Measurements from ENCODE around the gene KCNK3. TPM values are rescaled to one million over a fixed set of nuclear protein-coding genes. Genes with fewer than 3 reads are reported as not detected.
"Not testable (repeated sequence)": the region's sequence is repeated elsewhere in the genome, so short reads cannot be mapped to it uniquely, and the experiment has no call there.

The KCNK3 gene
- total and polyA plus RNA-seq, 9 donors: 0.88 to 4.0 (median 1.4) TPM

DNA sequence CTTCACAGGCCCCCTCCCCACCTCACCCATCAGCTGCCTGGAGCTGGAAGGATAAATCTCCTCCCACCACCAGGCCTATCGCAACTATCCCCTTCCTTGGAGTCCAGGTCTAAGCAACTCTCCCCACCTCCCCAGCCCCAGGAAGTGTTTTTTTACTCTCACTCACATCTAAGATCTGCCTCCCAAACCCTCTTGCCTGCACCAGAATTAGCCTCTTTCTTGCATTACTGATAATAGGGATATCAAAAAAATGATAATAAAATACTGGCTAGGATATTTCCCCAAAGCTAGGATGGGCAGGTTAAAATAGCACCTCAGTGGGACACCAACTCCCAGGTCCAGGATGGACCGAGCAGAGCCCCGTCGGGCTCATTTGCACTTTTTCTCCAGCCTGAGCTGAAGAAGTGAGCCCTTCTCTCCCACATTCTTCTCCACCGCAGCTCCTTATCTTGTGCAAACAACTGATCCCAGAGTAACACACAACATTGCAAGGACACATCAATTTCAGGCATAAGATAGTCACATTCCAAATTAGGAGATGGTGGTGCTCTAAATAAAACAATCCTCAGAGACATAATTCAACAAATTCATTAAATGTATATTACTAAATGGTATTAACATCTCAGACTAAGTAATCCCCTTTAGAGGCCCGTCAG lies 33.7 kb upstream of the KCNK3 start:
- Histone ChIP-seq H3K27me3 (ENCODE audit: control insufficient read depth, insufficient read depth, low read length) (no peaks in the 10 kb centered on the region), H3K27ac (ENCODE audit: low read length) (no peak overlapping the region), H3K36me3 (ENCODE audit: control insufficient read depth, insufficient read depth, low read length) (no peaks in the 10 kb centered on the region), H3K4me3 (ENCODE audit: low read length) (no peak overlapping the region), H3K4me1 (ENCODE audit: control insufficient read depth, insufficient read depth, low read length) (no peaks in the 10 kb centered on the region), H3K9me3 (replicated peaks; ENCODE audit: control insufficient read depth, low read depth, low read length) (no peaks in the 10 kb centered on the region)
- DNase-seq: no peak
- no CpG with 5 or more reads among the region's 6 CpGs for WGBS (ENCODE audit: insufficient coverage)

DNA sequence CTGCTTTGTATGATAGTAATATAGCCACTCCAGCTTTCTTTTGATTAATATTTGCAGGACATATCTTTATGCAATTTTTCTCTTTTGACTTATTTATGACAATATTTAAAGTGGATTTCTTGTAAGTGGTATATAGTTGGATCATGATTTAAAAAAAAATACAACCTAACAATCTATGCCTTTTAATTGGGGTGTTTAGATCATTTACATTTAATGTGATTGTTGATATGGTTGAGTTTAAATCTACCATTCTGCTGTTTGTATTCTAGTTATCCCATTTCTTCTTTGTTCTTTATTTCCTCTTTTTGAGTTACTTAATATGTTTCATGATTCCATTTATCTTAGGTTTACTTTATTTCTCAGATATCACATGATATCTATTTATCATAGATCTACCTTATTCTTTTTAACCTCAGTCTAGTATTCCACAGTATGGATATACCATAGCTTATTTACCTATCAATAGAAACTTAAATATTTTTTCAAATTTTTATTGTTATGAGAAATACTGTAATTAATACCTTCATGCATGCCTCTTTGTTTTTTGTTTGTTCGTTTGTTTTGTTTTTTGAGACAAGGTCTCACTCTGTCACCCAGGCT lies 32.1 kb upstream of the KCNK3 start:
- Histone ChIP-seq H3K36me3 (ENCODE audit: control insufficient read depth, insufficient read depth, low read length) (no peaks in the 10 kb centered on the region), H3K27me3 (ENCODE audit: control insufficient read depth, insufficient read depth, low read length) (no peaks in the 10 kb centered on the region), H3K4me1 (ENCODE audit: control insufficient read depth, insufficient read depth, low read length) (no peaks in the 10 kb centered on the region), H3K9me3 (replicated peaks; ENCODE audit: control insufficient read depth, low read depth, low read length) (no peaks in the 10 kb centered on the region), H3K4me3 (ENCODE audit: low read length) (no peak overlapping the region), H3K27ac (ENCODE audit: low read length) (no peak overlapping the region)
- WGBS (ENCODE audit: insufficient coverage): no CpG with 5 or more reads among the region's 1 CpG
- DNase-seq: no peak

DNA sequence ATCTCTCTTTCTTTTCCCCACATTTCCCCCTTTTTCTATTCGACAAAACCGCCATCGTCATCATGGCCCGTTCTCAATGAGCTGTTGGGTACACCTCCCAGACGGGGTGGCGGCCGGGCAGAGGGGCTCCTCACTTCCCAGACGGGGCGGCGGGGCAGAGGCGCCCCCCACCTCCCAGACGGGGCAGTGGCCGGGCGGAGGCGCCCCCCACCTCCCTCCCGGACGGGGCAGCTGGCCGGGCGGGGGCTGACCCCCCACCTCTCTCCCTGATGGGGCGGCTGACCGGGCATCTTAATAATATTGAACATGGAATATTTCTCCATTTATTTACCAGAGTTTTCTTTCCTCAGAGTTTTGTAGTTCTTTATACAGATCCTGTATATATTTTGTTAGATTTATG lies 27.2 kb upstream of the KCNK3 start:
- H3K4me3 ChIP-seq (ENCODE audit: low read length); H3K27ac ChIP-seq (ENCODE audit: low read length); H3K27me3 ChIP-seq (ENCODE audit: control insufficient read depth, insufficient read depth, low read length); H3K4me1 ChIP-seq (ENCODE audit: control insufficient read depth, insufficient read depth, low read length); H3K9me3 ChIP-seq (replicated peaks; ENCODE audit: control insufficient read depth, low read depth, low read length); DNase-seq; H3K36me3 ChIP-seq (ENCODE audit: control insufficient read depth, insufficient read depth, low read length): not testable (repeated sequence)
- 100% methylated on average over 1 of the region's 21 CpGs for WGBS (ENCODE audit: insufficient coverage)

DNA sequence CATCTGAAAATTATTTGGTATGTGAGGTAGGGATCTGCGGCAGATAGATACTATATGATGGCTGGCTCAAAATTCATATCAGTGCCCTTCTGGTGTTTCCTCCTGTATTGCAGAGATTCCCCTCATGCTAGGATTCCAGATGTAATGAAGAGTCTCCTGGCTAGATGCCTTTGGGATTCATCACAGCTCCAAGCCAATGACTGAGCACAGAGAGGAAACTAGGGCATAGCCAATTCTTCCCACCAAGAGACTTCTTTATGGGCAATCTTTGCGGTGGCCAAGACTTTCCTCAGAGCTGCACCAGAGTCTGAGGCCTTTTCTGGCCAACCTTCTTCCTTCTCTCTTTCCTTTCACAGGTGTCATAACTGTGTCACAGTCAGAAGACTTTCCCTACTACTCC lies 25.9 kb upstream of the KCNK3 start:
- H3K9me3 ChIP-seq (replicated peaks; ENCODE audit: control insufficient read depth, low read depth, low read length): no peaks in the 10 kb centered on the region
- H3K36me3 ChIP-seq (ENCODE audit: control insufficient read depth, insufficient read depth, low read length): no peaks in the 10 kb centered on the region
- WGBS (ENCODE audit: insufficient coverage): 100% methylated on average over 1 of the region's 2 CpGs
- H3K4me3 ChIP-seq (ENCODE audit: low read length): no peak overlapping the region
- peaks cover 17% of the 10 kb centered on the region for H3K27me3 ChIP-seq (ENCODE audit: control insufficient read depth, insufficient read depth, low read length)
- H3K4me1 ChIP-seq (ENCODE audit: control insufficient read depth, insufficient read depth, low read length): no peaks in the 10 kb centered on the region
- DNase-seq: no peak
- no peak overlapping the region for H3K27ac ChIP-seq (ENCODE audit: low read length)

DNA sequence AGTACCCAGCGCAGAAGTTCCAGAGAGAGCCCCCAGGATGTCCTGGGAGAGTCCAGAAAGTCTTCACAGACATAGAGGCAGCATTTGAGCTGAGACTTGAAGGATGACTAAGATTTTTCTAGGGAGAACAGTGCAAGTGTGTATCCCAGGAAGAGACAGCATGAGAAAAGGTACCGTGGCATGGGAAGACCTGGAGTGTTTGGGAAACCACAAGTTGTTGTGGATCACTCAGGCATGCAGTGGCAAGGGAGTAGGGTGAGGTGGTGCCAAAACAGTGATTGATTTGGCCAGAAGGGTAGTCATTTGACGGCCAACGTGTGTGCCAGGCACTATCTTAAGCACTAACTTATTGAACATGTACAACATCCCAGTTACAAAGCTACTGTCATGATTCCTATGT lies 24.5 kb upstream of the KCNK3 start:
- Histone ChIP-seq H3K9me3 (replicated peaks; ENCODE audit: control insufficient read depth, low read depth, low read length) (no peaks in the 10 kb centered on the region), H3K27ac (ENCODE audit: low read length) (no peak overlapping the region), H3K36me3 (ENCODE audit: control insufficient read depth, insufficient read depth, low read length) (no peaks in the 10 kb centered on the region), H3K4me3 (ENCODE audit: low read length) (no peak overlapping the region), H3K4me1 (ENCODE audit: control insufficient read depth, insufficient read depth, low read length) (no peaks in the 10 kb centered on the region), H3K27me3 (ENCODE audit: control insufficient read depth, insufficient read depth, low read length) (peaks cover 26% of the 10 kb centered on the region)
- WGBS (ENCODE audit: insufficient coverage): 86% methylated on average over 2 of the region's 4 CpGs
- DNase-seq: no peak

DNA sequence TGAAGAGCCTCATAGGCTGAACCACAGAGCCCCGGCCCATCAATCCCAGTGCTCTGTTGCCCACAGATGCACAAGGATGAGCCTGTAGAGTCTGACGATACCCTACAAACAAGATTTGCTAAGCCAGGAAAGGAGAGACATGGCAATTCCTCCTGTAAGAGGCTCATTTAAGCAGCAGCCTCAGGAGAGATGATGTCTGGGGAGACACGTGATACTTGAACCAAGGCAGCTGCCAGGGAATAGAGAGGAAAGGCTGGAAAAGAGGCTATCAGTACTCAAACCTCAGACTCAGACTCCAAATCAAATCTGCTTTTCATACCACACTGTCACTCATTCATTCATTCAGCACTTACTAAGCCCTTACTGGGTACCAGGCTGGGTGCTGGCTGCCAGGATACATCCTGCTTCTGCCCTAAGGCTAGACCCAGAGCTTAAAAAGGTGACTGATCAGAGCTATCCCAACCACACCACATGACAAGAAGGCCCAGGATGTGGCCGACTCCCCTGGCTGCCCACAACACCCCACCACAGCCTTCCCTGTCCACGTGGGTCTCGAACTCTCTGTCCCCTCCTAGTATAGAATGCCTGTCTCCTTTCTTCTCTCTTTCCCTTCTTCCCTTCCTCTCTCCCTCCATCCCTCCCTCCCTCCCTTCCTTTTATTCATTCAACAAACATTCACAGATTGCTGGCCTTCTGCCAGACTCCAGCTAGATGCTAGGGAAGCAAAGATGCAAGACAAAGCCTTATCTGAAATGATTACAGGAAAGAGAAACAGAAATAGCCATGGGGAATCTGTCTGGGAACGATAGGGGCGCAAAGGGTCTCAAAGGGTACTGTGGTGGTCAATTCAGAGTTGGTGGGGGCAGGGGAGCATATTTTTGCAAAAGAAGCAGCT lies 23.4 kb upstream of the KCNK3 start:
- Histone ChIP-seq H3K36me3 (ENCODE audit: control insufficient read depth, insufficient read depth, low read length) (no peaks in the 10 kb centered on the region), H3K9me3 (replicated peaks; ENCODE audit: control insufficient read depth, low read depth, low read length) (no peaks in the 10 kb centered on the region), H3K4me3 (ENCODE audit: low read length) (no peak overlapping the region), H3K27ac (ENCODE audit: low read length) (no peak overlapping the region), H3K4me1 (ENCODE audit: control insufficient read depth, insufficient read depth, low read length) (no peaks in the 10 kb centered on the region), H3K27me3 (ENCODE audit: control insufficient read depth, insufficient read depth, low read length) (peaks cover 31% of the 10 kb centered on the region)
- DNase-seq: no peak
- 53% methylated on average over 7 of the region's 8 CpGs for WGBS (ENCODE audit: insufficient coverage)

DNA sequence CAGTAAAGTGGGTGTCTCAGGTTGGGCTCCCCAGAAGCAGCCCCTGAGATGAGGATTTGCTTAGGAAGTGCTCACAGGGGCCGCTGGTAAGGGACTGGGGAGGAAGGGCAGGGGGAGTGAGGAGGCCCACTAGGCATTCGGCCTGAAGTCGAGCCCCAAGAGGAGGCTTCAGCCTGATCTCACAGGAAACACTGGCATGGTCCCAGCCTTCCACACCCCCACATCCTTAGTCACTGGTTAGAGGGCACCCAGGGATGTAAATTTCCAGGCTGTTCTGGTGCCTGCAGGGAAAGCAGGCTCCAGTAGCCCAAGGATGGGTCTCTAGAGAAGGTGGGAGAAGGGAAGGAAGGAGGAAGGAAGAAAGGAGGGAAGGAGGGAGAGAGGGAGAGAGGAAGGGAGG lies 22.4 kb upstream of the KCNK3 start:
- DNase-seq: no peak
- Histone ChIP-seq H3K4me3 (ENCODE audit: low read length) (no peak overlapping the region), H3K9me3 (replicated peaks; ENCODE audit: control insufficient read depth, low read depth, low read length) (no peaks in the 10 kb centered on the region), H3K27ac (ENCODE audit: low read length) (no peak overlapping the region), H3K27me3 (ENCODE audit: control insufficient read depth, insufficient read depth, low read length) (peaks cover 31% of the 10 kb centered on the region), H3K4me1 (ENCODE audit: control insufficient read depth, insufficient read depth, low read length) (no peaks in the 10 kb centered on the region), H3K36me3 (ENCODE audit: control insufficient read depth, insufficient read depth, low read length) (no peaks in the 10 kb centered on the region)
- WGBS (ENCODE audit: insufficient coverage): no CpG with 5 or more reads among the region's 3 CpGs

DNA sequence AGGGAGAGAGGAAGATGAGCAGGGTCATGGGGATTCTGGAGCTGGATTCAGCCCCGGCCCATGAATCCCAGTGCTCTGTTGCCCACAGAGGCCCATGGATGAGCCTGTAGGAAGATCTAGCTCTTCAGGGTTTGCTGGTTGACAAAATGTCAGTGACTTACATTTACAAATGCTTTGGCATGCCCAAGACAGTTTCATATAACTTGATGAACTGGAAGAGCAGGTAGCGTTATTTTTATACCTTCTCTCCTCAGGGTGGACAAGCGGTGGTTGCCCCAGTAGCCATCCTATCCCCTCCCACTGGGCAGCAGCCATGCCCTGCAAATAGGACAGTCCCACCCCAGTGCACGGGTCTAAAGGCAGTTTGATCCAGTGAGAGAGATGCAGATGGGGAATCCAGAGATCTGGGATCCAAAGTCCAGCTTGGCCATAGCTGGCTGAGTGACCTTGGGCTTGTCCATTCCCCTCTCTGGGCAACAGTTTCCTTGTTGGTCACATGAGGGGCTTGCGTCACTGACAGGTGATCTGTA lies 21.5 kb upstream of the KCNK3 start:
- no peaks in the 10 kb centered on the region for H3K36me3 ChIP-seq (ENCODE audit: control insufficient read depth, insufficient read depth, low read length)
- H3K9me3 ChIP-seq (replicated peaks; ENCODE audit: control insufficient read depth, low read depth, low read length): no peaks in the 10 kb centered on the region
- DNase-seq: no peak
- 70% methylated on average over 3 of the region's 5 CpGs for WGBS (ENCODE audit: insufficient coverage)
- no peaks in the 10 kb centered on the region for H3K4me1 ChIP-seq (ENCODE audit: control insufficient read depth, insufficient read depth, low read length)
- H3K27ac ChIP-seq (ENCODE audit: low read length): no peak overlapping the region
- peaks cover 31% of the 10 kb centered on the region for H3K27me3 ChIP-seq (ENCODE audit: control insufficient read depth, insufficient read depth, low read length)
- no peak overlapping the region for H3K4me3 ChIP-seq (ENCODE audit: low read length)

DNA sequence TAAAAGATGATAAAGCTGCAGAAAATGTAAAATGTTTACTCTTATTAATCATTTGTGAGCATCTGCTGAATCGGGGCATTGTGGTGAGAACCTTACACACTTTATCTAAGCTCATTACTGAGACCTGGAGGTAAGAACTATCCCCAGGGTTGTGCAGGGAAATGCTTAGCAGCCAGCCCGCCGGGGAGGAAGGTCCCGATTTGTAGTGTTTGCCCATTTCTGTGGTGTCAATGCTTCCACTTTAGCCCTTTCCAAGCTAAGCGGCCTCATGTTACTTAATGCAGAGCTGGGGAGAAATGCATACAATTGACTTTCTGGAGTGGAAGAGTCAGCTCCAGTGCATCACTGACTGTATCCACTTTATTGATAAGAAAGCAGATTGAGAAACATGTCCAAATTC lies 20.8 kb upstream of the KCNK3 start:
- no peaks in the 10 kb centered on the region for H3K9me3 ChIP-seq (replicated peaks; ENCODE audit: control insufficient read depth, low read depth, low read length)
- WGBS (ENCODE audit: insufficient coverage): 60% methylated on average over 1 of the region's 5 CpGs
- no peaks in the 10 kb centered on the region for H3K4me1 ChIP-seq (ENCODE audit: control insufficient read depth, insufficient read depth, low read length)
- no peak for DNase-seq
- H3K27ac ChIP-seq (ENCODE audit: low read length): no peak overlapping the region
- H3K4me3 ChIP-seq (ENCODE audit: low read length): no peak overlapping the region
- no peaks in the 10 kb centered on the region for H3K36me3 ChIP-seq (ENCODE audit: control insufficient read depth, insufficient read depth, low read length)
- H3K27me3 ChIP-seq (ENCODE audit: control insufficient read depth, insufficient read depth, low read length): peaks cover 31% of the 10 kb centered on the region

DNA sequence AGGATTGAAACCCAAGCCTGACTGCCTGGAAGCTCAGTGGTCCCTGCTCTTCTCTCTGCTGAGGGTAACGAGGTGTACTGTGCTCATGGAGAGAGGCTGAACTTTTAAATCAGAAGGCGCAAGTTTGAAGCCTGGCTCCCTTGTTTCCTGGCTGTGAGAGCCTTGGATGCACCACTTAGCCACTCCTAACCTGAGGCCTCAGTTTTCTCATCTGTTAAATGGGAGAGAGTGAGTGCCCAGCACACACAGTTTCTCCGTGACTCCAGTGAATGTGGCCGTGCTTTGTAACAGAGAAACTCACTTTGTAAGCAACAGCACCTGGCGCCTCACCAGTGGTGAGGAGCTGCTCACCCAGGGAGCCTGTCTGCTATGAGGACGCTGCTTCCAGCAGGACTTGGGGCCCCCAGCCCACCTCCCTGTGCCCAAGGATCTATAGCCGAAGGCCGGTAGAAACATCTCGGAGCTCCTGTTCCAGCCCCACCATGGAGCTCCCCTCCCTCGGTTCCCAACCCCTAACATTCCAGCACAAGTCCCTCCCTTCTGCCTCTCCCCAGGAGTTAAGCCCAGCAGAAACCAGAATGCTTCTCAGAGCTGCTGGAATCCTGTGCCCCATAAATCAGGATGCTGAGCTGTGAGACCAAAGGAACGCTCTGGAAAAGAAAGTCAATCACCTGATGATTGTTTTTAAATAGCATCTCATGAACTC lies 20.3 kb upstream of the KCNK3 start:
- DNase-seq: no peak
- no peaks in the 10 kb centered on the region for H3K36me3 ChIP-seq (ENCODE audit: control insufficient read depth, insufficient read depth, low read length)
- 31% methylated on average over 7 of the region's 11 CpGs for WGBS (ENCODE audit: insufficient coverage)
- no peak overlapping the region for H3K4me3 ChIP-seq (ENCODE audit: low read length)
- H3K9me3 ChIP-seq (replicated peaks; ENCODE audit: control insufficient read depth, low read depth, low read length): no peaks in the 10 kb centered on the region
- no peak overlapping the region for H3K27ac ChIP-seq (ENCODE audit: low read length)
- H3K27me3 ChIP-seq (ENCODE audit: control insufficient read depth, insufficient read depth, low read length): peaks cover 31% of the 10 kb centered on the region
- H3K4me1 ChIP-seq (ENCODE audit: control insufficient read depth, insufficient read depth, low read length): no peaks in the 10 kb centered on the region
